Loucy (cell line): ENCODE results near the gene NFIL3.

Source experiments
- H2AFZ ChIP-seq: fragments of 200-600 bp; sonication (generic); 2 replicates; pipeline ENCODE4 v1.6.0; 2016; ENCODE audit warnings: antibody characterized with exemption, mild to moderate bottlenecking, low read length, moderate library complexity
- H3F3A ChIP-seq: fragments of 200-600 bp; 2 replicates; pipeline ENCODE4 v1.6.0; 2016; ENCODE audit warnings: antibody characterized with exemption, low read depth, mild to moderate bottlenecking
- H3K27me3 ChIP-seq: fragments of 200-600 bp; sonication (generic); 2 replicates; pipeline ENCODE4 v1.6.1; 2014; ENCODE audit warnings: low read length, mild to moderate bottlenecking; ENCODE audit not compliant: insufficient read depth, poor library complexity, severe bottlenecking
- H3K36me3 ChIP-seq: fragments of 200-600 bp; sonication (generic); 2 replicates; pipeline ENCODE4 v1.6.1; 2016; ENCODE audit warnings: low read length; ENCODE audit not compliant: insufficient read depth
- H3K4me1 ChIP-seq: fragments of 200-600 bp; sonication (generic); 2 replicates; pipeline ENCODE4 v1.5.1; 2014; ENCODE audit warnings: low read length, mild to moderate bottlenecking; ENCODE audit not compliant: insufficient read depth, poor library complexity, severe bottlenecking
- H3K4me2 ChIP-seq: fragments of 200-600 bp; sonication (generic); 2 replicates; pipeline ENCODE4 v1.6.0; 2014; ENCODE audit warnings: antibody characterized with exemption, low read length, low read depth, mild to moderate bottlenecking; ENCODE audit not compliant: poor library complexity, severe bottlenecking
- H3K4me3 ChIP-seq: fragments of 200-600 bp; sonication (generic); 2 replicates; pipeline ENCODE4 v1.5.1; 2014; ENCODE audit warnings: low read length, mild to moderate bottlenecking, mixed read lengths; ENCODE audit not compliant: poor library complexity, severe bottlenecking
- H3K79me2 ChIP-seq: fragments of 200-600 bp; sonication (generic); 2 replicates; pipeline ENCODE4 v1.6.1; 2014; ENCODE audit warnings: low read length; ENCODE audit not compliant: insufficient read depth
- H3K9ac ChIP-seq: fragments of 200-600 bp; sonication (generic); 2 replicates; pipeline ENCODE4 v1.6.0; 2014; ENCODE audit warnings: mild to moderate bottlenecking, low read depth, low read length, moderate library complexity; ENCODE audit not compliant: poor library complexity, severe bottlenecking
- H3K9me2 ChIP-seq: fragments of 200-600 bp; sonication (generic); replicated peaks from 2 replicates; pipeline ENCODE4 v1.6.1; 2016; ENCODE audit warnings: low read depth, low read length, mixed read lengths
- H3K9me3 ChIP-seq: fragments of 200-600 bp; sonication (generic); 2 replicates; pipeline ENCODE4 v1.6.1; 2014; ENCODE audit warnings: mild to moderate bottlenecking, antibody characterized with exemption, low read length, low read depth; ENCODE audit not compliant: insufficient read depth
- H4K20me1 ChIP-seq: fragments of 200-600 bp; sonication (generic); 2 replicates; pipeline ENCODE4 v1.6.0; 2014; ENCODE audit warnings: antibody characterized with exemption, low read length, mild to moderate bottlenecking; ENCODE audit not compliant: insufficient read depth, poor library complexity, severe bottlenecking
- CTCF ChIP-seq: fragments of 200-600 bp; sonication (generic); conservative IDR thresholded peaks from 2 replicates; pipeline ENCODE4 v1.5.1; 2014; ENCODE audit warnings: mild to moderate bottlenecking, antibody characterized with exemption, low read length
- EZH2phosphoT487 ChIP-seq: fragments of 200-600 bp; IDR thresholded peaks from 2 replicates; pipeline ENCODE4 v1.6.1; 2018; ENCODE audit warnings: antibody characterized with exemption, mild to moderate bottlenecking, moderate library complexity, borderline replicate concordance

NFIL3 gene

GRCh38 chr9:91395553-91396471 lies 27.8 kb downstream of the NFIL3 start:
- no peaks in the 10 kb centered on the region for H3K4me1 ChIP-seq
- no peak for TF ChIP-seq CTCF
- TF ChIP-seq EZH2phosphoT487, result no peak
- no peaks in the 10 kb centered on the region for H3K9me3 ChIP-seq
- H3K9ac ChIP-seq, result no peak overlapping the region
- no peaks in the 10 kb centered on the region for H3F3A ChIP-seq
- H4K20me1 ChIP-seq, result no peaks in the 10 kb centered on the region
- no peak overlapping the region for H3K4me2 ChIP-seq
- H3K79me2 ChIP-seq, result no peaks in the 10 kb centered on the region
- no peak overlapping the region for H2AFZ ChIP-seq
- H3K27me3 ChIP-seq, result no peaks in the 10 kb centered on the region
- no peaks in the 10 kb centered on the region for H3K36me3 ChIP-seq
- no peaks in the 10 kb centered on the region for H3K9me2 ChIP-seq
- no peak overlapping the region for H3K4me3 ChIP-seq

- Histone ChIP-seq H3K9ac (no peak overlapping the region), H3F3A (no peaks in the 10 kb centered on the region), H3K4me2 (no peak overlapping the region), H3K9me3 (no peaks in the 10 kb centered on the region), H3K36me3 (no peaks in the 10 kb centered on the region), H3K9me2 (no peaks in the 10 kb centered on the region), H3K4me1 (no peaks in the 10 kb centered on the region), H3K79me2 (no peaks in the 10 kb centered on the region), H4K20me1 (no peaks in the 10 kb centered on the region), H3K4me3 (no peak overlapping the region), H2AFZ (no peak overlapping the region), H3K27me3 (no peaks in the 10 kb centered on the region)
- TF ChIP-seq EZH2phosphoT487, result no peak
Observed at GRCh38 chr9:91395106-91395552, 28.5 kb downstream of the NFIL3 start.

GRCh38 chr9:91393826-91394225 lies 29.8 kb downstream of the NFIL3 start:
- Histone ChIP-seq H3K4me2 (no peak overlapping the region), H3K36me3 (no peaks in the 10 kb centered on the region), H4K20me1 (no peaks in the 10 kb centered on the region), H3K4me1 (no peaks in the 10 kb centered on the region), H3K79me2 (no peaks in the 10 kb centered on the region), H2AFZ (no peak overlapping the region), H3F3A (no peaks in the 10 kb centered on the region), H3K9me3 (no peaks in the 10 kb centered on the region), H3K9ac (no peak overlapping the region), H3K9me2 (no peaks in the 10 kb centered on the region), H3K4me3 (no peak overlapping the region), H3K27me3 (no peaks in the 10 kb centered on the region)
- TF ChIP-seq EZH2phosphoT487 (no peak), CTCF (no peak)

GRCh38 chr9:91392435-91392834 lies 31.2 kb downstream of the NFIL3 start:
- Histone ChIP-seq H2AFZ (no peak overlapping the region), H3K27me3 (no peaks in the 10 kb centered on the region), H3K4me3 (no peak overlapping the region), H3F3A (no peaks in the 10 kb centered on the region), H3K36me3 (no peaks in the 10 kb centered on the region), H3K4me1 (no peaks in the 10 kb centered on the region), H3K9ac (no peak overlapping the region), H3K79me2 (no peaks in the 10 kb centered on the region), H3K4me2 (no peak overlapping the region), H3K9me3 (no peaks in the 10 kb centered on the region), H3K9me2 (no peaks in the 10 kb centered on the region), H4K20me1 (no peaks in the 10 kb centered on the region)
- TF ChIP-seq EZH2phosphoT487 (no peak), CTCF (no peak)
